ENCODE measurements around the gene EXO1.

EXO1 gene

GRCh38 chr1:241895013-241895412, 47.0 kb downstream of the EXO1 start:
- no peak for DNase-seq

- DNase-seq = no peak
Observed at GRCh38 chr1:241896670-241896962, 48.6 kb downstream of the EXO1 start.

GRCh38 chr1:241899210-241899609, 51.2 kb downstream of the EXO1 start:
- DNase-seq = no peak

- no peak for DNase-seq
Observed at GRCh38 chr1:241900381-241900780, 52.4 kb downstream of the EXO1 start.

- no peak for DNase-seq
Observed at GRCh38 chr1:241902391-241903065, 54.5 kb downstream of the EXO1 start.

GRCh38 chr1:241916196-241916595, 68.2 kb downstream of the EXO1 start:
- DNase-seq = no peak

GRCh38 chr1:241917487-241917886, 69.5 kb downstream of the EXO1 start:
- no peak for DNase-seq

- DNase-seq = no peak
Observed at GRCh38 chr1:241918879-241919278, 70.9 kb downstream of the EXO1 start.

GRCh38 chr1:241924080-241924808, 76.2 kb downstream of the EXO1 start:
- DNase-seq = no peak

- DNase-seq = no peak
Observed at GRCh38 chr1:241926141-241926540, 78.1 kb downstream of the EXO1 start.

- DNase-seq = no peak
Observed at GRCh38 chr1:241927321-241927720, 79.3 kb downstream of the EXO1 start.

- DNase-seq = no peak
Observed at GRCh38 chr1:241932845-241933244, 84.8 kb downstream of the EXO1 start.

GRCh38 chr1:241934201-241934848, 86.3 kb downstream of the EXO1 start:
- no peak for DNase-seq

- DNase-seq = no peak
Observed at GRCh38 chr1:241934866-241935265, 86.9 kb downstream of the EXO1 start.
